GM19240 (cell line): Measurements from ENCODE around the gene ZNF367.
"Not testable (repeated sequence)": the region's sequence is repeated elsewhere in the genome, so short reads cannot be mapped to it uniquely, and the experiment has no call there.

Source experiments
- DNase-seq: peaks from one replicate; pipeline ENCODE4 v3.0.0; 2011; ENCODE audit warnings: low spot score; ENCODE audit not compliant: insufficient read length

Gene ZNF367

DNA sequence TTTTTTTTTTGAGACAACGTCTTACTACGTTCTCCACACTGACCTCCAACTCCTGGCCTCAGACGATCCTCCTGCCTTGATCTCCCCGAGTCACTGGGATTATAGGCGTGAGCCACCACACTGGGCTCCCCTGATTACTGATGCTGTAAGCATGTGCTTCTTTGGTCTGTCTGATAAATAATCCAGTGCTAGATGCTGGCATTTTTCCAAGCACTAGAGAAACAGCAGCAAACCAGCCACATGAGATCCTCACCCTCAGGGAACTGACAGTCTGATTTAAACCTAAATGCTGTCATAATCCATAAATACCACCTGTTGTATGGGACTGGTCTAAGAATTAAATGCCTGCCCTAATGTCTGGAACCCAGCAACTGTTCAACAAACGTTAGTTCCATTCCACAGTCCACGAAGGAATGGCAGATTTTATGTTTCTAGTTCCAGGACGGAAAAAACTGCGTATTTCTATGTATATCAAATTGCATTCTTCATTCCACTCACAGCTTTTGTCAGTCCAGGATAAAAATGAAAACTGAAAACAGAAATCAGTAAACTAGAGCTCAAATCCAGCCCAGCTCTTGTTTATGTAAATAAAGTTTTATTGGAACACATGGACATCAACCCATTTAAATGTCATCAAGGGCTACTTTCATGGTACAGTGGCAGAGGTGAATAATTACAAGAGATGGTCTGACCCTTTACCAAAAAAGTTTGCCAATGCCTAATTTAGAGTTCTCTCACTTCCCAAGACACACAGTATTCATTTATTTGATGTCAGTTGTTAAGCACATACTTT, 54.8 kb downstream of the ZNF367 start:
- no peak for DNase-seq

DNA sequence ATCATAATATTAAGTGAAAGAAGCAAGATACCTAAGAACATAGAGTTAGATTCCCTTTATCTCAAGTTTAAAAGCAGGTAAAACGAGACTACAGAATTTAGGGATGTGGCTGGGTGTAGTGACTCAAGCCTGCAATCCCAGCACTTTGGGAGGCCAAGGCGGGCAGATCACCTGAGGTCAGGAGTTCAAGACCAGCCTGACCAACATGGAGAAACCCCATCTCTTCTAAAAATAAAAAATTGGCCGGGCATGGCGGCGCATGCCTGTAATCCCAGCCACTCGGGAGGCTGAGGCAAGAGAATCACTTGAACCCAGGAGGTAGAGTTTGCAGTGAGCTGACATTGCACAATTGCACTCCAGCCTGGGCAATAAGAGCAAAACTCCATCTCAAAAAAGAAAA, 56.1 kb downstream of the ZNF367 start:
- not testable (repeated sequence) for DNase-seq

DNA sequence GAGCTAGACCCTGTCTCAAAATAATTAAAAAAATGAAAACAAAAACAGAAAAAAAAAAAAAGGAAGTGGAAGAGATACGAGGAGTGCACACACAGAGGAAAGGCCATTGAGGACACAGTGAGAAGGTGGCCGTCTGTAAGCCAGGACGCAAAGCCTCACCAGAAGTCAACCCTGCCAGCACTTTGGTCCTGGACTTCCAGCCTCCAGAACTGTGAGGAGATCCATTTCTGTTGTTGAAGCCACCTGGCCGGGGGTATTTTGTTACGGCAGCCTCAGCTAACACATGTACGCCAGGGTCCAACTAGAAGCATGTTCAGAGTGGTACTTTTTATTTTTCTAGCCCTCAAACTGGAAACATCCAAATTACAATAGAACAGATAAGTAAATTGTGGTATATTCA, 56.5 kb downstream of the ZNF367 start:
- no peak for DNase-seq

DNA sequence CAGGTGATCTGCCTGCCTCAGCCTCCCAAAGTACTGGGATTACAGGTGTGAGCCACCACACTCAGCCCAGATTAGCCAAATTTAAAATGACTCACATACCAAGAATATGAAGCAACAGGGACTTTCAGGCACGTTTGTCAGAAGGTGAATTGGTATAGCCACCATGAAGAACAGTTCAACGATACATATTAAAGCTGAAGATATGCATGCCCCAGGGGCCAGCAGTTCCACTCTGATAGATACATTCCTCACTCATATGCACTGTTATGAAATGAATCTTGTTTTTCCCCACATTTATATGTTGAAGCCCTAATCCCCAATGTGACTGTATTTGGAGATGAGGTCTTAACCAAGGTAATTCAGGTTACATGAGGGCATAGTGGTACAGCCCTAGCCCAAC, 57.2 kb downstream of the ZNF367 start:
- no peak for DNase-seq

DNA sequence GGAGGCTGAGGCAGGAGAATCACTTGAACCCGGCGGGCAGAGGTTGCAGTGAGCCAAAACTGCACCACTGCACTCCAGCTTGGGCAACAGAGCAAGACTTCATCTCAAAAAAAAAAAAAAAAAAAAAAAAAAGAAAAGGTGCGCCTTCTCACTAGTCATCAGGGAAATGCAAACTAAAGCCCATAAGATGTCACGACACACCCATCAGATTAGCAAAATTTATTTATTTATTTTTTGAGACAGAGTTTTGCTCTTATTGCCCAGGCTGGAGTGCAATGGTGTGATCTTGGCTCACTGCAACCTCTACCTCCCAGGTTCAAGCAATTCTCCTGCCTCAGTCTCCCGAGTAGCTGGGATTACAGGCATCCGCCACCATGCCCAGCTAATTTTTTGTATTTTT, 57.6 kb downstream of the ZNF367 start:
- not testable (repeated sequence) for DNase-seq

DNA sequence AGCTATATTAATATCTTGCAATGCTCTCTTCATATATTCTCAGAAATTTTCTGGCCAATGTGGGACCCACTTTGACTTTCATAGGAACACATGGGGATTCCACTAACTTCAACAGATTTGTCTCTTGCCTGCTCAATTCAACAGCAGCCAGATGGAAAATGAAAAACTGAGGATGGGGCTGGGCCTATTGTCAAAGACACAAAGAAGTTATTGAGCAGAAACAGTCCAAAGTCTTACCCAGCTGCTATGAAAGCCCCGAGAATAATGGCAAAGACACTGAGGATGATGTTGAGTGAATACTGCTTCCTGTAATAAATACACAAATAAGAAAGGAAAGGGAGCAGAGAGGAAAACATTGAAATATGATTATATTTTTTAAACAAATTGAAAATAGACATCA, 67.3 kb downstream of the ZNF367 start:
- no peak for DNase-seq

DNA sequence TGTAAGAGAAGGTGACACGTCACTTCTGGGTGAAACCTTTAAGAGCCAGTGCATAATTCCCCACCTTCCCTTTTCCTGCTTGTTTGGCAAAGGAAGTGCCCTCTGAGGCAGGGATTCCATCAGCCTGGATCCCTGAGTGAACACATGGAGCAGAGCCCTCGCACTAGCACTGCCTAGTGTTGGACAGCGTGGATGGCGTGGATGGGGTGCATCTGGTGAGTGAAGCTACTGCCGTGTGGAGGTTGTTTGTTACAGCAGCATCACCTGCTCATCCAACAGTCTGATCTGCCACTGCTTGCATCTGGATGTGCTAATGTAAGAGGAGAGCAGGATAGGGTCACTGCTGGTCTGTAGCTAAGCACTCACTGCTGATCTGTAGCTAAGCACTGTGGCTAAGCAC, 69.9 kb downstream of the ZNF367 start:
- no peak for DNase-seq

DNA sequence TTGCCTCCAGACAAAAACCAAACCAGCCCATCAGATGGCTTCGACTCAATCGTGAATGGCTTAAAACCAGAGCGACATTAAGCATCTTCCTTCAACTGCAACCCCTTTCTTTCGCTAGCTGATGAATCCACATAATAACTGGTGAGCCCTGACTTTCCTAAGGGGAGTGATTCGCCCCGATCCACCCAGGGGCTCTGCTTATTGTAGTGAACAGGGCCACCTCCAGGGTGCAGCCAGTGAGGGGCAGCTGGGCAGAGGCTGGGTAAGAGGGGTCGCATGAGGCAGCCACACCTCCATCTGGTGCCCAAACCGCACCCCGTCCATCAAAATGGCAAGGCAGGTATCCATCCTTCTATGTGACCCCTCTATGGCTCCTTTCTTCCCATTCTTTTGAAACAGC, 72.6 kb downstream of the ZNF367 start:
- no peak for DNase-seq

DNA sequence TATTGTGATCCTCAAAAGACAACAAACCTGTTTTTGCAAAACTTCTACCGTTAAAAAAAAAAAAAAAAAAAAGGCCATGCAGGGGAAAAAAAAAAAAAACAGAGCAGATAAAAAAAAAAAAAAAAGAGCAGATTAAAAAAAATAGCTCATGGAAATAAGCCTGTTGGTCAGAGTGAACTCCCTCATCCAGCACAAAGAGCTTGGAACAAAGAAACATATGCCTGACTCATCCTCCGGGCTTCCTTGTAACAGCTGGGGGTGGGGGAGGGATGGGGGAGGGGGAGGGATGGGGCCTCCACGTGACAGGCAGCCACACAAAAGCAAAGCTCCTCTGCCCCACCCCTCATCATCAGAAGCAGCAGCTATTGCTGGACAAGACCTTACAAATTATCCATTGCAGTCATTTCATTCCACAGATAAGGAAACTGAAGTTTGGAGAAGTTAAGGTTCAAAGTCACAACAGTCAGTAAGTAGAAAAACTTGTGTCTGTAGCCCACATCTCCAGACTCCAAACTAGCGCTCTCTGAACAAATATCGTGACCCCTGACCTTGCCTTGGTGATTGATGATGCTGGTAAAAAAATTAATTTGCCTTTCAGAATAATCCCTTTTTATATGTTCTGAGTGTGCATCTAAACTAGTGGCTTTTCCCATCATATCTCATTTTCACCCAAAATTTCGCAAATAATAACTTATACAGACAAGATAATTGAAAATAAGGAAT, 73.6 kb downstream of the ZNF367 start:
- no peak for DNase-seq

DNA sequence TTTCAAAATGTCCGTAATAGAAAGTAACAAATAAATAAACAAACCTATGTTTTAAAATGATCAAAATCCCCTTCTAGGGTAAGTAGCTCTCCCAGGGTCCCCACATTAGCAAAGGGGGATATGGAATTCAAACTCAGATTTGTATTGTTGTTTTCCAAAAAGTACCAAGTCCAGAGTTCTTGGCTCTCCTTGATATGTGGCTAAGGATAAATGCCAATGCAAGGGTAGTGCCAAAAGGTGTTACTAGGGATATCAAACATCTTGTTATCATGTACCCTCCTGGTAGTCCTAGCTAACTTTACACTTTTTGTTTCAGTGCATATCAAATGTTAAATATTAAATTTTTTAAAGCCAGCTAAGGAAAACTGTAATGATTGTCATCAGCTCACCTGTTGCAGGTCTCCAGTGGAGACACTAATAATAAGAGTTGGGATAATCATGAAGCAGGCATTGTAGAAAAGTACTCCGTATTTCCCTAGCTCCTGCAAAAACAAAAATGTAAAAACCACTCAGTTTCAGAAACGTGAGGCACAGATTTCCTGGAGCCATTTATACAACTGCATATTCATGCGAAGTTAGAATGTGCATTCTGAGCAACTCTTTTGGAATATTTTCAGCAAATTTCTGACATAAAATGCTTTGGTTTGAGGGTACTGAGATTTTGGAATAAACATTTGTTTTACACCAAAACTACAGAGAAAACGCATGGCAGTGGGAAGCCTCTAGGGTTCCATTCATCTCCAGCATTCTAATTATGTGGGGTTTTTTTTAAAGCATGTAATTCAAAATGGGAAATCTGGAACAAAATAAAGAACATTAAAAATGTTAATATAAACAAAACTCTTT, 74.4 kb downstream of the ZNF367 start:
- no peak for DNase-seq

DNA sequence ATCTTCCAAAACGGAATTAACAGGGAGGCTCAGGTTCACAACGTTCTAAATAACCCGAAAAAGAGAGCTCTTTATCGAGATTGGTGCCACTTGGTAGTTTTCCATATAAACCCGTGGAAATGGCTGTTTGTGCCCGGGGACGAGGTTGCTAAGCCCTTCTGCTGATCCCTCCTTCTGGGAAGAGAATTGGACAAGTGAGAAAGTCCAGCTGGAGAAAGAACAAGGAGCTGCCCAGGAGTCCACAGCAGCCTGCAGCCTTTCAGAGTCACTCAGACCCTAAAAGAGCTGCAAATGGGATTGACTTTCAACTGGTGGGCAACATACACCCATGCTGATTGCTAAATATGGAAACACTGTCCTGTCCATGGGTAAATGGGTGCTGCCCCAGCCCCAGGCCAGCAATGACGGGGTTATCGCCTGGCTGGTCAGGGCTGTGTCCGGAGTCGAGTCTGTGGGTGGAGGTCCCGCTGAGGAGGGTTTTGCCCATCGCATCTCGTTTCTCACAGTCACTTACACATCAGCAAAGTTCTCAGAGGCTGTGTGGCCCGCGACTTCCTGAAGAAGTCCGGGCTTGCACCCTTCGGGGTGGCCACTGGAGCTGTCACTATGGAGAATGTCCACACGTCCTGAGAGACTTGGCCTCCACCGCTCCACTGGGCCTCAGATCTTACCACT, 75.5 kb downstream of the ZNF367 start:
- no peak for DNase-seq

DNA sequence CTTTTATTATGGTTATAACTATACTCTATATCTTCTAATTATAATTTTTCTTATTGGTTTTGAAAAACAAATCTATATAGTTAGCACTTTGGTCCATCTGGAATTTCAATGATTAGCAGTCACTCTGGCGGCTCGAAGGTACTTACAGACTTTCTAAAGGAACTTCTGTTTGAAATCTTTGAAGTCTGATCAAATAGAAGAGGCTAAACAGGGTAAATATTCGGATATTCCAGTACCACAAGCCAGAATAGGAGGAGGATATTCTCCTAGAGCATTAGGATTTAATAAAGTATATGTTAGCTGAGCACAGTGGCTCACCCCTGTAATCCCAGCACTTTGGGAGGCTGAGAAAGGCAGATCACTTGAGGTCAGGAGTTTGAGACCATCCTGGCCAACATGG, 77.5 kb downstream of the ZNF367 start:
- no peak for DNase-seq

DNA sequence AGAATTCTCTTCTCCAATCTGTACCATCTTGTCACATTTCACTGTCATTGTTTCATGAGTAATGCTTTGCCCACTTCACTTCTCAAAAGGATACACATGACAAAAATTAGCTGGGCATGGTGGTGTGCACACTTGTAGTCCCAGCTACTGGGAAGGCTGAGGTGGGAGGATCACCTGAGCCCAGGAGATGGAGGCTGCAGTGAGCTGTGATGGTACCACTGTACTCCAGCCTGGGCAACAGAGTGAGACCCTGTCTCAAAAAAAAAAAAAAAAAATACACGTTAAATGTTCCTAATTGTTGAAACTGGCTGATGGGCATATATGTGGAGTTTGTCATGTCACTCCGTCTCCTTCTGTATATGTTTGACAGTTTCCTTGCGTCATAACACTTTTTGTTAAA, 79.9 kb downstream of the ZNF367 start:
- DNase-seq, result no peak
